Testis (tissue), 2 donors: Measurements from ENCODE around the gene HAO2.

Experiments used
- CTCF ChIP-seq, 3 experiments: fragments of 450-650 bp in 2 of 3; fragments of 200-600 bp in 1 of 3; sonication (generic) in 1 of 3; IDR thresholded peaks; one replicate each; pipeline ENCODE4 v1.5.1; 2016 to 2019; ENCODE audit warnings: antibody characterized with exemption in 3 of 3, mild to moderate bottlenecking in 2 of 3, moderate library complexity in 1 of 3
- POLR2A ChIP-seq: fragments of 450-650 bp; IDR thresholded peaks from one replicate; pipeline ENCODE4 v1.6.1; 2017; ENCODE audit warnings: antibody characterized with exemption, mild to moderate bottlenecking, moderate library complexity

DNA sequence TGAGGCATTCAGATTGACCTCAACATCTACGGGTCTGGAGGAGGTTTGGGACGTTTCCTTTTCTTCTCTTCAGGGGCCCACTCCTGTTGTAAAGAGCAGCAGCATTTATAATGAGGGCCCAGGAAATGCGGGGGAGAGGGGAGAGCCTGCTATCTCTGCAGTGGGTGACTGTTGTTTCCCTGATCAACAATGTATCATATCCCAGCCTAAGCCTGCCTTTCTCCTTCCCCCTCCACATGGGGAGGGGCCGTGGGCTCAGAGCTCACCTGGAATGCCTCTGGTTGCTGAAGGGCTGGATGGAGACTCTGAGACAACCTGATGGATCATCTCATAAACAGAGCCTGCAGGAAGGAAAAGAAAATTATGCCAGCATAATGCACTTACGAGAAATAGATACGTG, 36.0 kb upstream of the HAO2 start:
- no peak for TF ChIP-seq CTCF (IDR thresholded peaks at IDR 0.05)
- TF ChIP-seq POLR2A, result no peak
